HepG2 (cell line): Measurements from ENCODE around the gene MCRIP2. TPM values are rescaled to one million over a fixed set of nuclear protein-coding genes. Genes with fewer than 3 reads are reported as not detected.

ENCODE experiments used
- AKAP8 ChIP-seq: sonication (generic); formaldehyde crosslinking; IDR thresholded peaks from 2 replicates; pipeline ENCODE4 v1.5.1; 2020; ENCODE audit warnings: mild to moderate bottlenecking, missing genetic modification reagents
- CBX5 ChIP-seq: sonication (generic); formaldehyde crosslinking; IDR thresholded peaks from 2 replicates; pipeline ENCODE4 v1.4.0; 2020; ENCODE audit warnings: missing genetic modification reagents, borderline replicate concordance
- HIC2 ChIP-seq: sonication (generic); formaldehyde crosslinking; IDR thresholded peaks from 2 replicates; pipeline ENCODE4 v1.9.0; 2022; ENCODE audit warnings: low read depth, missing genetic modification reagents
- MLX ChIP-seq: IDR thresholded peaks from 2 replicates; pipeline ENCODE4 v1.6.1; 2016
- NCOR1 ChIP-seq: fragments of 200-600 bp; sonication (generic); IDR thresholded peaks from 2 replicates; pipeline ENCODE4 v1.7.0; 2017; ENCODE audit warnings: antibody characterized with exemption, low read length, borderline replicate concordance
- PAX8 ChIP-seq: sonication (generic); formaldehyde crosslinking; IDR thresholded peaks from 2 replicates; pipeline ENCODE4 v1.8.0; 2022; ENCODE audit warnings: mild to moderate bottlenecking, missing genetic modification reagents, borderline replicate concordance
- PBX3 ChIP-seq: sonication (generic); formaldehyde crosslinking; IDR thresholded peaks from 2 replicates; pipeline ENCODE4 v1.8.1; 2023; ENCODE audit warnings: missing genetic modification reagents, inconsistent platforms, borderline replicate concordance
- REPIN1 ChIP-seq: sonication (generic); formaldehyde crosslinking; IDR thresholded peaks from 2 replicates; pipeline ENCODE4 v1.8.0; 2022; ENCODE audit warnings: missing genetic modification reagents, low read depth, mild to moderate bottlenecking, borderline replicate concordance
- SP2 ChIP-seq: sonication (generic); formaldehyde crosslinking; IDR thresholded peaks from 2 replicates; pipeline ENCODE4 v1.5.1; 2020; ENCODE audit warnings: mild to moderate bottlenecking, missing genetic modification reagents
- YEATS4 ChIP-seq: sonication (generic); formaldehyde crosslinking; IDR thresholded peaks from 2 replicates; pipeline ENCODE4 v1.4.0; 2020; ENCODE audit warnings: missing genetic modification reagents, borderline replicate concordance
- ZBTB37 ChIP-seq: sonication (generic); formaldehyde crosslinking; IDR thresholded peaks from 2 replicates; pipeline ENCODE4 v1.4.0; 2020; ENCODE audit warnings: mild to moderate bottlenecking, missing genetic modification reagents
- ZMAT3 ChIP-seq: sonication (generic); formaldehyde crosslinking; conservative IDR thresholded peaks from 2 replicates; pipeline ENCODE4 v1.7.0; 2021; ENCODE audit warnings: missing genetic modification reagents
- ZNF20 ChIP-seq: sonication (generic); formaldehyde crosslinking; IDR thresholded peaks from 2 replicates; pipeline ENCODE4 v1.4.0; 2020; ENCODE audit warnings: mild to moderate bottlenecking, moderate library complexity, missing genetic modification reagents
- ZNF326 ChIP-seq: sonication (generic); formaldehyde crosslinking; IDR thresholded peaks from 2 replicates; pipeline ENCODE4 v1.4.0; 2020; ENCODE audit warnings: missing genetic modification reagents, borderline replicate concordance
- ZNF430 ChIP-seq: sonication (generic); formaldehyde crosslinking; IDR thresholded peaks from 2 replicates; pipeline ENCODE4 v1.9.0; 2021; ENCODE audit warnings: mild to moderate bottlenecking, missing genetic modification reagents
- ZNF670 ChIP-seq: sonication (generic); formaldehyde crosslinking; IDR thresholded peaks from 2 replicates; pipeline ENCODE4 v1.8.0; 2022; ENCODE audit warnings: mild to moderate bottlenecking, missing genetic modification reagents, borderline replicate concordance
- ZNF768 ChIP-seq: sonication (generic); formaldehyde crosslinking; IDR thresholded peaks from 2 replicates; pipeline ENCODE4 v1.4.0; 2020; ENCODE audit warnings: missing genetic modification reagents
- polyA plus RNA-seq, 8 experiments: library from polyadenylated mRNA; depleted of rRNA in 3 of 8; stranded (reverse) in 7 of 8; unstranded in 1 of 8; fragments of >200 nt; fragmentation: Illumina TruSeq in 4 of 8; extraction: Trizol in 4 of 8; gene quantifications; 2 replicates each; pipeline versions ENCODE4 v1.2.1 to v1.2.3, GENCODE V29; 2011 to 2016; ENCODE audit warnings: low read depth in 4 of 8, missing spikeins in 1 of 8, mixed read lengths in 1 of 8; ENCODE audit not compliant: insufficient read depth in 1 of 8
- total RNA-seq, 5 experiments: library from RNA; depleted of rRNA; stranded (reverse); fragments of >200 nt; fragmentation: Illumina TruSeq; extraction: Trizol; gene quantifications; 2 replicates each; pipeline ENCODE4 v1.2.3, GENCODE V29; 2016; ENCODE audit warnings: low read depth in 1 of 5
- TF ChIP-seq, protein P1 (sequence below): sonication (generic); formaldehyde crosslinking; IDR thresholded peaks from 2 replicates; pipeline ENCODE4 v1.5.1; 2020; ENCODE audit warnings: mild to moderate bottlenecking, missing genetic modification reagents
- TF ChIP-seq, protein P2 (sequence below): sonication (generic); formaldehyde crosslinking; IDR thresholded peaks from 2 replicates; pipeline ENCODE4 v1.8.1; 2023; ENCODE audit warnings: mild to moderate bottlenecking, missing genetic modification reagents

Gene MCRIP2
- total and polyA plus RNA-seq, 2 of the 13 experiments (the other 11 are each of a cell fraction or from before 2014, with no cell fraction given): 39.6 to 76.7 TPM

DNA sequence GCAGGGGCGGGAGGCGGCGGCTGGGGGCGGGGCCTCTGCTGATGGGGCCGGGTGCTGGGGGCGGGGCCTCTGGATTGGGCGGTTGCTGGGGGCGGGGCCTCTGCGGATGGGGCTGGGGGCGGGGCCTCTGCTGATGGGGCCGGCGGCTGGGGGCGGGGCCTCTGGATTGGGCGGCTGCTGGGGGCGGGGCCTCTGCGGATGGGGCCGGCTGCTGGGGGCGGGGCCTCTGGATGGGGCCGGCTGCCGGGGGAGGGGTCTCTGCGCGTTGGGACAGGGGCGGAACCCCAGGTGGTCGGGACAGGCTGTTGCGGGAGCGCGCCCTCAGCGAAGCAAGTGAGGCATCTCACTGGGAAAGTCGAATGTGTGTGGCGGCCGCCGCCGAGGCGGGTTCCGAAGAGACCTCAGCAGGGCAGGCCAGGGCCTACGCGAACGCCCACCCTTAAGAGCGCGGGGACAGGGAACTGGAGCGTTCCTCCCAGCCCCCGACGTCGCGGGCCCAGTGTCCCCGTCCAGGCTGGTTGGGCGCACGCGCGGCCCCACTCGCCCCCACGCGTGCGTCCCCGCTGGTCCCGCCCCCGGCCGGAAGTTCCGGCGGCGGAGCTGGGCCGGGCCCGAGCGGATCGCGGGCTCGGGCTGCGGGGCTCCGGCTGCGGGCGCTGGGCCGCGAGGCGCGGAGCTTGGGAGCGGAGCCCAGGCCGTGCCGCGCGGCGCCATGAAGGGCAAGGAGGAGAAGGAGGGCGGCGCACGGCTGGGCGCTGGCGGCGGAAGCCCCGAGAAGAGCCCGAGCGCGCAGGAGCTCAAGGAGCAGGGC is 38.4 kb downstream of the MCRIP2 start, which contains the start of gene STUB1 (continued):
- no peak; the same call in 1 of the 2 replicates for TF ChIP-seq ZMAT3 (CRISPR knock-in tag)
- no peak for TF ChIP-seq MLX
- no peak for TF ChIP-seq ZBTB37 (CRISPR knock-in tag)
- no peak for TF ChIP-seq PAX8 (CRISPR knock-in tag)
- TF ChIP-seq CBX5 (CRISPR knock-in tag): no peak
- no peak for TF ChIP-seq ZNF20
- TF ChIP-seq HIC2: no peak
- no peak for TF ChIP-seq NCOR1
- peak; percentile 82 for TF ChIP-seq SP2
- peak; percentile 73 for TF ChIP-seq YEATS4 (CRISPR knock-in tag)
- TF ChIP-seq ZNF326 (CRISPR knock-in tag): no peak
- no peak for TF ChIP-seq ZNF670 (CRISPR knock-in tag)
- TF ChIP-seq AKAP8 (CRISPR knock-in tag): no peak
- TF ChIP-seq, protein P1, sequence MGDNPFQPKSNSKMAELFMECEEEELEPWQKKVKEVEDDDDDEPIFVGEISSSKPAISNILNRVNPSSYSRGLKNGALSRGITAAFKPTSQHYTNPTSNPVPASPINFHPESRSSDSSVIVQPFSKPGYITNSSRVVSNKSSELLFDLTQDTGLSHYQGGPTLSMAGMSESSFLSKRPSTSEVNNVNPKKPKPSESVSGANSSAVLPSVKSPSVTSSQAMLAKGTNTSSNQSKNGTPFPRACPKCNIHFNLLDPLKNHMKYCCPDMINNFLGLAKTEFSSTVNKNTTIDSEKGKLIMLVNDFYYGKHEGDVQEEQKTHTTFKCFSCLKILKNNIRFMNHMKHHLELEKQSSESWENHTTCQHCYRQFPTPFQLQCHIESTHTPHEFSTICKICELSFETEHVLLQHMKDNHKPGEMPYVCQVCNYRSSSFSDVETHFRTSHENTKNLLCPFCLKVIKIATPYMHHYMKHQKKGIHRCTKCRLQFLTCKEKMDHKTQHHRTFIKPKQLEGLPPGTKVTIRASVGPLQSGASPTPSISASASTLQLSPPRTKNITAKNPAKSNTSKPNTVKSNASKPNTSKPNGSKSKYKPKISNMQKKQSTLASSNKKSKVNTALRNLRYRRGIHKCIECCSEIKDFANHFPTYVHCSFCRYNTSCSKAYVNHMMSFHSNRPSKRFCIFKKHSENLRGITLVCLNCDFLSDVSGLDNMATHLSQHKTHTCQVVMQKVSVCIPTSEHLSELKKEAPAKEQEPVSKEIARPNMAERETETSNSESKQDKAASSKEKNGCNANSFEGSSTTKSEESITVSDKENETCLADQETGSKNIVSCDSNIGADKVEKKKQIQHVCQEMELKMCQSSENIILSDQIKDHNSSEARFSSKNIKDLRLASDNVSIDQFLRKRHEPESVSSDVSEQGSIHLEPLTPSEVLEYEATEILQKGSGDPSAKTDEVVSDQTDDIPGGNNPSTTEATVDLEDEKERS (CRISPR knock-in tag): no peak
- no peak for TF ChIP-seq REPIN1
- TF ChIP-seq ZNF430 (CRISPR knock-in tag): peak; percentile 2; the same call in 1 of the 2 replicates
- TF ChIP-seq, protein P2, sequence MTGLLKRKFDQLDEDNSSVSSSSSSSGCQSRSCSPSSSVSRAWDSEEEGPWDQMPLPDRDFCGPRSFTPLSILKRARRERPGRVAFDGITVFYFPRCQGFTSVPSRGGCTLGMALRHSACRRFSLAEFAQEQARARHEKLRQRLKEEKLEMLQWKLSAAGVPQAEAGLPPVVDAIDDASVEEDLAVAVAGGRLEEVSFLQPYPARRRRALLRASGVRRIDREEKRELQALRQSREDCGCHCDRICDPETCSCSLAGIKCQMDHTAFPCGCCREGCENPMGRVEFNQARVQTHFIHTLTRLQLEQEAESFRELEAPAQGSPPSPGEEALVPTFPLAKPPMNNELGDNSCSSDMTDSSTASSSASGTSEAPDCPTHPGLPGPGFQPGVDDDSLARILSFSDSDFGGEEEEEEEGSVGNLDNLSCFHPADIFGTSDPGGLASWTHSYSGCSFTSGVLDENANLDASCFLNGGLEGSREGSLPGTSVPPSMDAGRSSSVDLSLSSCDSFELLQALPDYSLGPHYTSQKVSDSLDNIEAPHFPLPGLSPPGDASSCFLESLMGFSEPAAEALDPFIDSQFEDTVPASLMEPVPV: no peak
- TF ChIP-seq ZNF768 (CRISPR knock-in tag): peak; percentile 63; the same call in 1 of the 2 replicates
- no peak for TF ChIP-seq PBX3 (CRISPR knock-in tag)
